ENCODE results near the gene NLGN4X.
A peak's percentile ranks its signal among the peaks of the same experiment; 100 is the strongest.

GRCh38 chrX:5876984-5877596, 351.6 kb downstream of the NLGN4X start:
- peak; percentile 72 for TF ChIP-seq CTCF (IDR thresholded peaks at IDR 0.05)
- TF ChIP-seq ZFX (IDR thresholded peaks at IDR 0.05; ENCODE audit: borderline replicate concordance): no peak

Measured in 22Rv1 (cell line).